Kidney (tissue), 14 donors: ENCODE data around the gene MINDY4. TPM values are rescaled to one million over a fixed set of nuclear protein-coding genes. Genes with fewer than 3 reads are reported as not detected.

Source experiments
- DNase-seq, 5 donors: peaks; one replicate each; pipeline ENCODE4 v3.0.0-alpha.2; 2013 to 2020
- FAIRE-seq: peaks from 2 replicates; lab custom pipeline; 2012; peaks lifted over from hg19 to GRCh38; lab: Jason Lieb, UNC
- H3K27ac ChIP-seq, 2 donors: one replicate each; pipeline ENCODE4 v1.7.0; 2013; ENCODE audit warnings: low read depth in 2 of 2, low read length in 2 of 2, inconsistent platforms in 1 of 2
- H3K27me3 ChIP-seq: one replicate; pipeline ENCODE4 v1.7.1; 2013; ENCODE audit warnings: low read length, inconsistent platforms; ENCODE audit not compliant: control insufficient read depth, insufficient read depth
- H3K36me3 ChIP-seq, 3 donors: one replicate each; pipeline versions ENCODE4 v1.7.0 to v1.7.1; 2013; ENCODE audit warnings: low read length in 3 of 3, control low read depth in 1 of 3, inconsistent platforms in 1 of 3; ENCODE audit not compliant: insufficient read depth in 3 of 3, control insufficient read depth in 2 of 3
- H3K4me1 ChIP-seq, 3 donors: one replicate each; pipeline versions ENCODE4 v1.7.0 to v1.7.1; 2013; ENCODE audit warnings: low read length in 3 of 3, inconsistent platforms in 1 of 3, low read depth in 1 of 3; ENCODE audit not compliant: control insufficient read depth in 2 of 3, insufficient read depth in 2 of 3
- H3K4me3 ChIP-seq, 3 donors: one replicate each; pipeline versions ENCODE4 v1.7.0 to v1.8.1; 2013; ENCODE audit warnings: low read length in 3 of 3, control low read depth in 1 of 3, inconsistent platforms in 1 of 3
- H3K9ac ChIP-seq, 3 donors: one replicate each; pipeline versions ENCODE4 v1.7.0 to v1.7.1; 2013; ENCODE audit warnings: low read length in 3 of 3, control low read depth in 1 of 3, inconsistent platforms in 1 of 3
- H3K9me3 ChIP-seq, 3 donors: one replicate each; pipeline versions ENCODE4 v1.7.0 to v1.7.1; 2013; ENCODE audit warnings: low read length in 3 of 3, control low read depth in 1 of 3, inconsistent platforms in 1 of 3; ENCODE audit not compliant: control insufficient read depth in 2 of 3, insufficient read depth in 1 of 3
- intact Hi-C: fragments of 100-400 bp; cut with DNase I; formaldehyde crosslinking; loops from one replicate; pipeline ENCODE4 v1.11.1; 2022
- polyA plus RNA-seq: library from polyadenylated mRNA; stranded (reverse); fragments of 350-450 nt; fragmentation: Illumina TruSeq; extraction: RNeasy Lipid Tissue Mini Kit (QIAGEN cat#74804); gene quantifications from one replicate; pipeline ENCODE4 v1.2.3, GENCODE V29; 2014; ENCODE audit warnings: low read depth, low replicate concordance; ENCODE audit not compliant: insufficient read depth
- total RNA-seq: library from RNA; stranded (reverse); fragmentation: NEBNext Ultra II Directional; extraction: Animal tissue kit (Norgen Biotek cat#: 25700); gene quantifications from one replicate; pipeline ENCODE4 v1.2.1, GENCODE V29; 2021
- TF ChIP-seq, protein P1 (sequence below): IDR thresholded peaks from 3 replicates; pipeline ENCODE4 v1.5.1; 2012; ENCODE audit warnings: mild to moderate bottlenecking, moderate library complexity, borderline replicate concordance; ENCODE audit not compliant: insufficient read depth; ENCODE audit errors: extremely low read depth
- donor health status: control.
- donor health status: control.
- donor health status: control.
- donor health status: control.
- donor health status: control.
- donor health status: DM: yes; HTN: yes; CAD: no.
- donor health status: Normal renal cell carcinoma (clear cell type).

The MINDY4 gene
- total and polyA plus RNA-seq, 2 donors from 2014 or later, result 5.3 to 15.3 TPM

DNA sequence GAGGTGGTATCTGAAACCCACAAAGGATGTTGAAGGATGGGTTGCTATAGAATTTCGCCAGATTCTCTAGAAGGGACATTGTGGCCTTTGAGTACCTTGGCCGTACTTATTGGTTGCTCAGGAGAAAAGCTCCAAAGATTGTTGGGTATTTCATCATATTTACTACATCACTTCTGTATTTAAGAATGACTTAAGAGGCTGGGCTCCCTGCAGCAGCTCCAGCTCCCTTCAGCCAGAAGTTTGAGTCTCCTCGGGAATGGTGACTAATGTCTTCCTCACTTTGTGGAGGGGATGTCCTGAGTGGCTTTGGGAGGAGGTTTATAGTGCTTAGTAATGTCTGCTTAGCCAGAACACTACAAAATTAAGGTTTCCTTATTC is 18.1 kb downstream of the MINDY4 start:
- H3K9ac ChIP-seq, result no peak overlapping the region

GRCh38 chr7:30790356-30790755 is 19.1 kb downstream of the MINDY4 start:
- intact Hi-C loops, result loop anchor here (10.0 kb wide), 2 partner anchors 184 to 334 kb away; no protein-coding TSS in a partner anchor
- Histone ChIP-seq H3K9ac (no peak overlapping the region), H3K9me3 (no peaks in the 10 kb centered on the region), H3K27me3 (no peaks in the 10 kb centered on the region), H3K4me1 (peaks cover 0 to 11% (median 6%) of the 10 kb centered on the region in 3 donors), H3K36me3 (peaks cover 0 to 16% (median 4%) of the 10 kb centered on the region in 3 donors), H3K27ac (no peak overlapping the region), H3K4me3 (no peak overlapping the region)
- peak in 1 of 5 donors; percentile 37 for DNase-seq
- TF ChIP-seq, protein P1, sequence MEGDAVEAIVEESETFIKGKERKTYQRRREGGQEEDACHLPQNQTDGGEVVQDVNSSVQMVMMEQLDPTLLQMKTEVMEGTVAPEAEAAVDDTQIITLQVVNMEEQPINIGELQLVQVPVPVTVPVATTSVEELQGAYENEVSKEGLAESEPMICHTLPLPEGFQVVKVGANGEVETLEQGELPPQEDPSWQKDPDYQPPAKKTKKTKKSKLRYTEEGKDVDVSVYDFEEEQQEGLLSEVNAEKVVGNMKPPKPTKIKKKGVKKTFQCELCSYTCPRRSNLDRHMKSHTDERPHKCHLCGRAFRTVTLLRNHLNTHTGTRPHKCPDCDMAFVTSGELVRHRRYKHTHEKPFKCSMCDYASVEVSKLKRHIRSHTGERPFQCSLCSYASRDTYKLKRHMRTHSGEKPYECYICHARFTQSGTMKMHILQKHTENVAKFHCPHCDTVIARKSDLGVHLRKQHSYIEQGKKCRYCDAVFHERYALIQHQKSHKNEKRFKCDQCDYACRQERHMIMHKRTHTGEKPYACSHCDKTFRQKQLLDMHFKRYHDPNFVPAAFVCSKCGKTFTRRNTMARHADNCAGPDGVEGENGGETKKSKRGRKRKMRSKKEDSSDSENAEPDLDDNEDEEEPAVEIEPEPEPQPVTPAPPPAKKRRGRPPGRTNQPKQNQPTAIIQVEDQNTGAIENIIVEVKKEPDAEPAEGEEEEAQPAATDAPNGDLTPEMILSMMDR, result no peak
- no peak for FAIRE-seq

More for the DNA sequence above, 18.1 kb downstream of the MINDY4 start:
- Histone ChIP-seq H3K27me3 (no peaks in the 10 kb centered on the region), H3K4me1 (peaks cover 0 to 6% (median 0%) of the 10 kb centered on the region in 3 donors), H3K4me3 (no peak overlapping the region), H3K27ac (no peak overlapping the region), H3K36me3 (peaks cover 0 to 16% (median 4%) of the 10 kb centered on the region in 3 donors), H3K9me3 (no peaks in the 10 kb centered on the region)
- intact Hi-C loops, result no loop called here
- FAIRE-seq, result no peak
- DNase-seq, result no peak
- TF ChIP-seq, protein P1, result no peak

DNA sequence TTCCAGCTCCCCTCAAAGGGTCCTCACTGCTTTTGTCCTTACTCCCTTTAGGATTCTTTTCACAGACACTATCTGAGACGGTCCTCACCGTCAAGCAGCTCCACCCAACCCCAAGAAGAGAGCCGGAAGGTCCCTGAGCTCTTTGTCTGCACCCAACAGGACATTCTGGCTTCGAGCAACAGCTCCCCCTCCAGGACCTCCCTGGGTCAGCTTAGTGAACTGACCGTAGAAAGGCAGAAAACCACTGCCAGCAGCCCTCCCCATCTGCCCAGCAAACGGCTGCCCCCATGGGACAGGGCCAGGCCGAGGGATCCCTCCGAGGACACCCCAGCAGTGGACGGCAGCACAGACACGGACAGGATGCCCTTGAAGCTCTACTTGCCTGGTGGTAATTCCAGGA is 19.9 kb downstream of the MINDY4 start:
- Histone ChIP-seq H3K27ac (no peak overlapping the region), H3K9me3 (no peaks in the 10 kb centered on the region), H3K27me3 (no peaks in the 10 kb centered on the region), H3K4me3 (no peak overlapping the region), H3K9ac (no peak overlapping the region), H3K36me3 (peaks cover 0 to 10% (median 3%) of the 10 kb centered on the region in 3 donors), H3K4me1 (peaks cover 0 to 16% (median 13%) of the 10 kb centered on the region in 3 donors)
- TF ChIP-seq, protein P1, result no peak
- FAIRE-seq (no peak), DNase-seq (no peak)
- intact Hi-C loops, result loop anchor here (10.0 kb wide), 2 partner anchors 184 to 334 kb away; no protein-coding TSS in a partner anchor
